ENCODE results near the gene PXMP2. TPM values are rescaled to one million over a fixed set of nuclear protein-coding genes. Genes with fewer than 3 reads are reported as not detected.
"Not testable (repeated sequence)": the region's sequence is repeated elsewhere in the genome, so short reads cannot be mapped to it uniquely, and the experiment has no call there.

The PXMP2 gene
- polyA plus RNA-seq, 4 donors, result 47.2 to 121 (median 80.8) TPM

DNA sequence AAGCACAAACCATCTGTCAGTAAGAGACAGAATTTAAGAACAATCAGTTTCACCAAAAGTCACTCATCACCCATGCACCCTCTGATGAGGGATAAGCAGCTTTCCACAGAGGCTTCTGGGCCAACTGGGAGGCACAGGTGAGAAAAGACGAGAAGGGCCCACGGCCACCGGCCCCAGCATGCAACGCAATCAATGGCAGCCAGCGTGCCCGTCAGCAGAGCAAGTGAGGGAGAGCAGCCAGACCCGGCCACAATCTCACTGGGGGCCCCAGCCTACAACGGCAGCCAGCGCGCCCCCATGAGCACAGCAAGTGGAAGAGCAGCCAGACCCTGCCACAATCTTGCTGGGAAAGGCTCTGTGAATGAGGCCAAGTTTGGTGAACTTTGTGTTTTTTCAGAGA, 60.9 kb downstream of the PXMP2 start:
- H3K27ac ChIP-seq (ENCODE audit: low read depth in 1 of 3, low read length in 2 of 3), result no peak overlapping the region
- FAIRE-seq (no peak), DNase-seq (no peak)
- H3K27me3 ChIP-seq (ENCODE audit: control insufficient read depth in 3 of 3, insufficient read depth in 3 of 3, low read length in 3 of 3), result no peaks in the 10 kb centered on the region
- H3K9me3 ChIP-seq (ENCODE audit: control insufficient read depth in 2 of 2, insufficient read depth in 1 of 2, low read depth in 1 of 2, low read length in 1 of 2), result no peaks in the 10 kb centered on the region
- H3K36me3 ChIP-seq (ENCODE audit: control insufficient read depth in 3 of 3, insufficient read depth in 2 of 3, low read depth in 1 of 3, low read length in 3 of 3), result peaks cover 23 to 89% (median 43%) of the 10 kb centered on the region in 3 donors
- no peak overlapping the region for H3K4me3 ChIP-seq (ENCODE audit: low read depth in 1 of 3, low read length in 3 of 3)
- H3K4me1 ChIP-seq (ENCODE audit: control insufficient read depth in 3 of 3, insufficient read depth in 2 of 3, low read depth in 1 of 3, low read length in 2 of 3), result no peaks in the 10 kb centered on the region
- WGBS, 3 donors, result 87 to 92% (median 92%) methylated on average over 10 of the region's 10 CpGs

DNA sequence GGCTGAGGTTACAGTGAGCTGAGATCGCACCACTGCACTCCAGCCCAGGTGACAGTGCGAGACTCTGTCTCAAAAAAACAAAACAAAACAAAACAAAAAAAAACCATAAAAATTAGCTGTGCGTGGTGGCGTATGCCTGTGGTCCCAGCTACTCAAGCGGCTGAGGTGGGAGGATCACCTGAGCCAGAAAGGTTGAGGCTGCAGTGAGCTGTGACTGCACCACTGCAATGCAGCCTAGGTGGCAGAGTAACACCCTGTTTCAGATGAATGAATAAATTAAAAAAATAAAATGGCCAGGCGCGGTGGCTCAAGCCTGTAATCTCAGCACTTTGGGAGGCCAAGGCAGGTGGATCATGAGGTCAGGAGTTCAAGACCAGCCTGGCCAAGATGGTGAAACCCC, 66.3 kb downstream of the PXMP2 start:
- H3K9me3 ChIP-seq (ENCODE audit: control insufficient read depth in 2 of 2, insufficient read depth in 1 of 2, low read depth in 1 of 2, low read length in 1 of 2); H3K27me3 ChIP-seq (ENCODE audit: control insufficient read depth in 3 of 3, insufficient read depth in 3 of 3, low read length in 3 of 3); FAIRE-seq; H3K4me3 ChIP-seq (ENCODE audit: low read depth in 1 of 3, low read length in 3 of 3); DNase-seq; H3K27ac ChIP-seq (ENCODE audit: low read depth in 1 of 3, low read length in 2 of 3); H3K4me1 ChIP-seq (ENCODE audit: control insufficient read depth in 3 of 3, insufficient read depth in 2 of 3, low read depth in 1 of 3, low read length in 2 of 3): not testable (repeated sequence)
- H3K36me3 ChIP-seq (ENCODE audit: control insufficient read depth in 3 of 3, insufficient read depth in 2 of 3, low read depth in 1 of 3, low read length in 3 of 3), result peaks cover 16 to 79% (median 20%) of the 10 kb centered on the region in 3 donors
- 92 to 94% (median 93%) methylated on average over 7 of the region's 7 CpGs for whole genome bisulfite sequencing, 3 donors

DNA sequence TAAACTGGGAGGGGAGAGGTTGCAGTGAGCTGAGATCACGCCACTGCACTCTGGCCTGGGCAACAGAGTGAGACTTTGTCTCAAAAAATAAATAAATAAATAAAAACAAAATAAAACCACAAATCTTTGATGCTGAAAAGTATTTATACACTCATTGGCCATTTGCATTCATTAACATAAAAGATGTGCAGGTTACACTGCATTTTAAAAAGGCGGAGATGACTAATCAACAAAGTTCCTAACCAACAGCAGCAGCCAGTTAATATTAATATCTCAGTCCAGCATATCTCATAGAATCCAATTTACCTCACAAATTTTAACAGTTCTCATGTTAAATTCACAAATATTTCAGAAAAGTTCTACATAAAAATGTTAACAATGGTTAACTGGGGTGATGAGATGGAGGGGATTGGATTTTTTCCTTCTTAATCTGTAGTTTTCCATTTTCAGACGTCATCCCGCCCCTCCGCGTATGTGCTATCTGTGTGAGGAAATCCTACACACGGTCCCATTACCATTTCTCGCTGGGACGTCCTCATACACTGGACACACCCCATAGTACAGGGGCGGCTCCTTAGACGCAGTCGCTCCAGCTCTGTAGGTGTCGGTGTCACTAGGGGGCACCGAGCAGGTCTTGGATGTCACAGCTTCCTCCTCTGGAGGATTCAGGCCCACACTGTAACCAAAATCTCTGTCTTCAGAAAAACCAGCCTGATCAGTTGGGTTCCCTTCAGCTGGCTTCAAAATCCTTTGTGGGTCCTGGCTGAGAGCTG, 67.0 kb downstream of the PXMP2 start:
- H3K9me3 ChIP-seq (ENCODE audit: control insufficient read depth in 2 of 2, insufficient read depth in 1 of 2, low read depth in 1 of 2, low read length in 1 of 2), result no peaks in the 10 kb centered on the region
- no peak overlapping the region for H3K4me3 ChIP-seq (ENCODE audit: low read depth in 1 of 3, low read length in 3 of 3)
- 84 to 87% (median 87%) methylated on average over 14 of the region's 14 CpGs for WGBS, 3 donors
- H3K36me3 ChIP-seq (ENCODE audit: control insufficient read depth in 3 of 3, insufficient read depth in 2 of 3, low read depth in 1 of 3, low read length in 3 of 3), result peaks cover 13 to 79% (median 18%) of the 10 kb centered on the region in 3 donors
- H3K27ac ChIP-seq (ENCODE audit: low read depth in 1 of 3, low read length in 2 of 3), result no peak overlapping the region
- no peaks in the 10 kb centered on the region for H3K27me3 ChIP-seq (ENCODE audit: control insufficient read depth in 3 of 3, insufficient read depth in 3 of 3, low read length in 3 of 3)
- H3K4me1 ChIP-seq (ENCODE audit: control insufficient read depth in 3 of 3, insufficient read depth in 2 of 3, low read depth in 1 of 3, low read length in 2 of 3), result no peaks in the 10 kb centered on the region
- FAIRE-seq (no peak), DNase-seq (no peak)

Other genes starting within 250 kb of the PXMP2 start
- 10 to 100 TPM; 24.3 to 59.5 (median 32.5) TPM for gene FBRSL1, start 197.4 kb upstream of the PXMP2 start, polyA plus RNA-seq
- under 1 TPM in 2 of 4 donors, not detected in 2; 0.21 to 0.85 TPM for gene LRCOL1, start 77.0 kb upstream of the PXMP2 start, polyA plus RNA-seq
- gene P2RX2, start 68.8 kb upstream of the PXMP2 start, polyA plus RNA-seq, result 10 to 100 TPM in 1 of 4 donors, 1 to 10 TPM in 1, not detected in 2; 1.9 to 17.7 TPM
- 10 to 100 TPM; 23.6 to 58.6 (median 34.0) TPM for gene POLE, start 245 bp upstream of the PXMP2 start, polyA plus RNA-seq
- 10 to 100 TPM in 3 of 4 donors, 1 to 10 TPM in 1; 9.5 to 35.5 (median 15.8) TPM for gene PGAM5, start 23.3 kb downstream of the PXMP2 start, polyA plus RNA-seq
- 10 to 100 TPM; 22.2 to 49.9 (median 39.0) TPM for gene ANKLE2, start 74.2 kb downstream of the PXMP2 start, polyA plus RNA-seq
- gene GOLGA3, start 141.3 kb downstream of the PXMP2 start, polyA plus RNA-seq, result 10 to 100 TPM in 3 of 4 donors, 1 to 10 TPM in 1; 7.3 to 35.1 (median 15.5) TPM
- gene CHFR, start 200.0 kb downstream of the PXMP2 start, polyA plus RNA-seq, result 10 to 100 TPM; 23.9 to 43.4 (median 31.8) TPM

Measured in small intestine (tissue), 7 donors.